ENCODE results near the gene SIGLEC11.

Gene SIGLEC11

GRCh38 chr19:49920624-49921363, 40.2 kb downstream of the SIGLEC11 start:
- Histone ChIP-seq H3K36me3 (ENCODE audit: control insufficient read depth, insufficient read depth, low read length) (peaks cover 50% of the 10 kb centered on the region), H3K27me3 (ENCODE audit: control insufficient read depth, insufficient read depth, low read length) (no peaks in the 10 kb centered on the region), H3K4me3 (ENCODE audit: low read depth, low read length) (no peak overlapping the region), H3K9me3 (ENCODE audit: control insufficient read depth, insufficient read depth, low read length) (no peaks in the 10 kb centered on the region), H3K9ac (ENCODE audit: low read depth, low read length) (no peak overlapping the region), H3K4me1 (ENCODE audit: control insufficient read depth, insufficient read depth, low read length) (peaks cover 2% of the 10 kb centered on the region)

GRCh38 chr19:49918089-49918488, 42.9 kb downstream of the SIGLEC11 start:
- Histone ChIP-seq H3K9ac (ENCODE audit: low read depth, low read length) (no peak overlapping the region), H3K9me3 (ENCODE audit: control insufficient read depth, insufficient read depth, low read length) (no peaks in the 10 kb centered on the region), H3K36me3 (ENCODE audit: control insufficient read depth, insufficient read depth, low read length) (peaks cover 42% of the 10 kb centered on the region), H3K4me3 (ENCODE audit: low read depth, low read length) (no peak overlapping the region), H3K27me3 (ENCODE audit: control insufficient read depth, insufficient read depth, low read length) (no peaks in the 10 kb centered on the region), H3K4me1 (ENCODE audit: control insufficient read depth, insufficient read depth, low read length) (peaks cover 2% of the 10 kb centered on the region)

- Histone ChIP-seq H3K4me3 (ENCODE audit: low read depth, low read length) (no peak overlapping the region), H3K27me3 (ENCODE audit: control insufficient read depth, insufficient read depth, low read length) (no peaks in the 10 kb centered on the region), H3K9me3 (ENCODE audit: control insufficient read depth, insufficient read depth, low read length) (no peaks in the 10 kb centered on the region), H3K36me3 (ENCODE audit: control insufficient read depth, insufficient read depth, low read length) (peaks cover 43% of the 10 kb centered on the region), H3K4me1 (ENCODE audit: control insufficient read depth, insufficient read depth, low read length) (no peaks in the 10 kb centered on the region), H3K9ac (ENCODE audit: low read depth, low read length) (no peak overlapping the region)
Observed at GRCh38 chr19:49916839-49917733, 43.9 kb downstream of the SIGLEC11 start.

- no peak overlapping the region for H3K9ac ChIP-seq (ENCODE audit: low read depth, low read length)
- no peaks in the 10 kb centered on the region for H3K4me1 ChIP-seq (ENCODE audit: control insufficient read depth, insufficient read depth, low read length)
- H3K27me3 ChIP-seq (ENCODE audit: control insufficient read depth, insufficient read depth, low read length): no peaks in the 10 kb centered on the region
- H3K4me3 ChIP-seq (ENCODE audit: low read depth, low read length): no peak overlapping the region
- no peaks in the 10 kb centered on the region for H3K9me3 ChIP-seq (ENCODE audit: control insufficient read depth, insufficient read depth, low read length)
- H3K36me3 ChIP-seq (ENCODE audit: control insufficient read depth, insufficient read depth, low read length): peaks cover 43% of the 10 kb centered on the region
Observed at GRCh38 chr19:49915271-49915670, 45.7 kb downstream of the SIGLEC11 start.

DNA sequence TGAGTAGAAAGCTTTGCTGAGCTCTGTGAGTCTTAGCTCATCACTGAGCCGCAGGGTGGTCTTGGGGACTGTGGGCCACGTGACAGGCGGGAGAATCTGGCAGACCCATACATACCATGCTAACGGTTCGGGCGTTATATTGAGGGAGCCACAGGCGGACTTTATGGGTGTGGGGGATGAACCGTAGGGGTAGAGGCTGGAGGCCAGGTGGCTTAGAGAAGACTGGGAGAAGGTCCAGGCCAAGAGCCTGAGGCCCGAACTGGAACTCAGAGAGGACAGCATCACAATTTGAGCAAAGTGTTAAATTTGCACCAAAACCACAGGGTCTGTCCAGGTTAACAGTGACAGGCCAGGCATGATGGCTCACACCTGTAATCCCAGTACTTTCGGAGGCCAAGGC, 47.3 kb downstream of the SIGLEC11 start:
- no peak overlapping the region for H3K4me3 ChIP-seq (ENCODE audit: low read depth, low read length)
- H3K9me3 ChIP-seq (ENCODE audit: control insufficient read depth, insufficient read depth, low read length): no peaks in the 10 kb centered on the region
- no peaks in the 10 kb centered on the region for H3K4me1 ChIP-seq (ENCODE audit: control insufficient read depth, insufficient read depth, low read length)
- H3K9ac ChIP-seq (ENCODE audit: low read depth, low read length): no peak overlapping the region
- no peaks in the 10 kb centered on the region for H3K27me3 ChIP-seq (ENCODE audit: control insufficient read depth, insufficient read depth, low read length)
- peaks cover 54% of the 10 kb centered on the region for H3K36me3 ChIP-seq (ENCODE audit: control insufficient read depth, insufficient read depth, low read length)

- Histone ChIP-seq H3K9ac (ENCODE audit: low read depth, low read length) (no peak overlapping the region), H3K9me3 (ENCODE audit: control insufficient read depth, insufficient read depth, low read length) (no peaks in the 10 kb centered on the region), H3K4me1 (ENCODE audit: control insufficient read depth, insufficient read depth, low read length) (no peaks in the 10 kb centered on the region), H3K27me3 (ENCODE audit: control insufficient read depth, insufficient read depth, low read length) (no peaks in the 10 kb centered on the region), H3K4me3 (ENCODE audit: low read depth, low read length) (no peak overlapping the region), H3K36me3 (ENCODE audit: control insufficient read depth, insufficient read depth, low read length) (peaks cover 55% of the 10 kb centered on the region)
Observed at GRCh38 chr19:49912965-49913685, 47.8 kb downstream of the SIGLEC11 start.

DNA sequence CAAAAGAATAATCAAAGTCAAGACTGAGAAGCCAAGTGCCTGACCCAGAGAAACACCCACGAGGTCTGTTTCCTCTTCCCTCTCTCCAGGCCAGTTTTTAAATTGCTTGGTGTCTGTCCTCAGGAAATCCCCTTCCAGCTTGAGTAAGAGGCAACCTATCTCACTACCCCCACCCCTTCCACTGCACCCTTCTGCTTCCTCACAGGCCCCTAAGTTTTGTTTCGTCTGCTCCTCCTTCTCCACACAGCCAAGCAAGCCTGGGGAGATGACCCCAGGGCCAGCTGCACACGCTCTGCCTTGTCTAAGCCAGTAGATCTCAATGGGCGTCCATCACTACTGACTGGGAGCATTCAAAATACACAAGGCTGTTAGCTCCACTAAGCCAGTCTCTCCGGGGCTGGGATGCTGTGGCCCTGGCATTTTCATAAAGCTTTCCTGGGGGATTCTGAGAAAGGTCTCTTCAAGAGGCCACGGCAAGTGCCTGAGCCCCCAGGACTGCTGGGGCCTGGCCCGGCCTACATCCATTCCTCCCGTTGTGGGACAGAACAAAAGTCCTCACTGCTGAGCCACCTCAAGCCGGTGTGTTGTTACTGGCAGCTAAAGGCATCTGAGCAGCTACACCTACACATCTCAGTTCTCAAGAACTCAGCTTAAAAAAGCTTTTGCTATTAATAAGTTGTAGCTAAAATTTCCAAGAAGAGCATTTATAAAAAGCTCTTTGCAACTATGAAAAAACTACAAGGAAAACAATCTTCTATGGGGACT, 49.4 kb downstream of the SIGLEC11 start:
- Histone ChIP-seq H3K4me1 (ENCODE audit: control insufficient read depth, insufficient read depth, low read length) (peaks cover 7% of the 10 kb centered on the region), H3K9me3 (ENCODE audit: control insufficient read depth, insufficient read depth, low read length) (no peaks in the 10 kb centered on the region), H3K36me3 (ENCODE audit: control insufficient read depth, insufficient read depth, low read length) (peaks cover 62% of the 10 kb centered on the region), H3K4me3 (ENCODE audit: low read depth, low read length) (no peak overlapping the region), H3K27me3 (ENCODE audit: control insufficient read depth, insufficient read depth, low read length) (no peaks in the 10 kb centered on the region), H3K9ac (ENCODE audit: low read depth, low read length) (no peak overlapping the region)

- Histone ChIP-seq H3K9ac (ENCODE audit: low read depth, low read length) (no peak overlapping the region), H3K9me3 (ENCODE audit: control insufficient read depth, insufficient read depth, low read length) (no peaks in the 10 kb centered on the region), H3K36me3 (ENCODE audit: control insufficient read depth, insufficient read depth, low read length) (peaks cover 52% of the 10 kb centered on the region), H3K4me3 (ENCODE audit: low read depth, low read length) (no peak overlapping the region), H3K4me1 (ENCODE audit: control insufficient read depth, insufficient read depth, low read length) (peaks cover 7% of the 10 kb centered on the region), H3K27me3 (ENCODE audit: control insufficient read depth, insufficient read depth, low read length) (no peaks in the 10 kb centered on the region)
Observed at GRCh38 chr19:49910179-49910578, 50.8 kb downstream of the SIGLEC11 start.

DNA sequence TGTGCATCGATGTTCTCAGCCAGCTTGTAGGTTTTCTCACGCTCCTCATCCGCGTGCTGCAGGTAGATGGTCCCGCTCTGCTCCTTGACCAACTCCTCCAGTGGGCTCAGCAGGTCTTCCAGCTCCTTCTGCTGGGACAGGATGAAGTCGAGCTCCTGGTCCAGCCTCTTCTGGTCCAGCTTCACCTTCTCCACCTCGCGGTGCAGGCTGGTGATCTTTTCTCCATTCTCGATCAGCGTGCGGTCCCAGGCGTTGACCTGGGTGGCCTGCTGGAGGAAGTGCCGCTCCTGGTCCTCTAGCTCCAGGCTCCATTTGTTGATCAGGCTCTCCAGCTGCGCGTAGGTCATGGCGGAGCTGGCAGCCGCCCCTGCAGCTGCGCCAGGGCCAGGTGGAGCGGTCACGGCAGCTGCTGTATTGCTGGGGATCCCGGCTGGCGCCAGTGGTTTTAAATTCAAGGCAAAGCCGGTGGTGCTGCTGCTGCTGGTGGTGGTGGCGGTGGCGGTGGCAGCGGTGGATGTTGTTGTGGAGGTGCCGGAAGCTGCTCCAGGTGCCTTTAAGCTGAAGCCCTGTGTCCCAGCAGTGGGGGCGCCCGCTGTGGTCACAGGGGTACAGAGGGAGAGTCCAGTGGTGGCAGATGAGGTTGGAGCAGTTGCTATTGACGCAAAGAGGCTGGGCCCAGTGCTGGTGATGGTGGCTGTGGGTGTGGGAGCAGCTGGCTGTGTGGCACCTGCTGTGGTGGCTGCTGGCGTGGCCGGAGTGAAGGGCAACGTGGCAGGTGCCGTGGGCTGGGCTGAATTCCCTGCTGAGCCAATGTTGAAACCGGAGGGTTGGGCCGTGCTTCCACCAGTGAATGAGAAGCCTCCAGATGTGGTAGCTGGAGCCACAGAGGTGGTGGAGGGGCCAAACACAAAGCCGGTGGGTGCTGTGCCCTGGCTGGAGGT, 52.2 kb downstream of the SIGLEC11 start:
- Histone ChIP-seq H3K9me3 (ENCODE audit: control insufficient read depth, insufficient read depth, low read length) (no peaks in the 10 kb centered on the region), H3K4me3 (ENCODE audit: low read depth, low read length) (no peak overlapping the region), H3K27me3 (ENCODE audit: control insufficient read depth, insufficient read depth, low read length) (no peaks in the 10 kb centered on the region), H3K4me1 (ENCODE audit: control insufficient read depth, insufficient read depth, low read length) (peaks cover 7% of the 10 kb centered on the region), H3K36me3 (ENCODE audit: control insufficient read depth, insufficient read depth, low read length) (peaks cover 46% of the 10 kb centered on the region), H3K9ac (ENCODE audit: low read depth, low read length) (no peak overlapping the region)

GRCh38 chr19:49907745-49908446, 53.1 kb downstream of the SIGLEC11 start:
- Histone ChIP-seq H3K9me3 (ENCODE audit: control insufficient read depth, insufficient read depth, low read length) (no peaks in the 10 kb centered on the region), H3K4me3 (ENCODE audit: low read depth, low read length) (no peak overlapping the region), H3K36me3 (ENCODE audit: control insufficient read depth, insufficient read depth, low read length) (peaks cover 44% of the 10 kb centered on the region), H3K27me3 (ENCODE audit: control insufficient read depth, insufficient read depth, low read length) (no peaks in the 10 kb centered on the region), H3K9ac (ENCODE audit: low read depth, low read length) (peak overlapping the region; percentile 37), H3K4me1 (ENCODE audit: control insufficient read depth, insufficient read depth, low read length) (peaks cover 7% of the 10 kb centered on the region)
